GM18858 (cell line): Measurements from ENCODE around the gene ANO5.

ENCODE experiments used
- ATAC-seq: cut with Tn5 transposase; IDR thresholded peaks from one replicate; pipeline ENCODE4 v1.9.1; 2021; ENCODE audit not compliant: unreplicated experiment

Gene ANO5

GRCh38 chr11:22317656-22318055 lies 124.8 kb downstream of the ANO5 start:
- ATAC-seq, result no peak

- no peak for ATAC-seq
These were observed 138.9 kb downstream of the ANO5 start for GRCh38 chr11:22331771-22332170.
